Neural cell (in vitro differentiated cells): ENCODE results near the gene TAOK3. TPM values are rescaled to one million over a fixed set of nuclear protein-coding genes. Genes with fewer than 3 reads are reported as not detected.
A peak's percentile ranks its signal among the peaks of the same experiment; 100 is the strongest.

Experiments
- H2AFZ ChIP-seq: fragments of 200-600, 300-800 bp; sonication (generic), shearing (Covaris generic); 2 replicates; pipeline ENCODE4 v1.6.0; 2014; ENCODE audit warnings: low read depth, mild to moderate bottlenecking, antibody characterized with exemption, low read length, moderate library complexity
- H3F3A ChIP-seq: fragments of 200-600 bp; shearing (Covaris generic); 2 replicates; pipeline ENCODE4 v1.6.1; 2016; ENCODE audit warnings: mild to moderate bottlenecking, moderate library complexity, mixed read lengths, antibody characterized with exemption, low read length; ENCODE audit not compliant: insufficient read depth, poor library complexity, severe bottlenecking
- H3K27ac ChIP-seq: fragments of 200-600, 300-800 bp; sonication (generic), shearing (Covaris generic); 2 replicates; pipeline ENCODE4 v1.5.1; 2014; ENCODE audit warnings: mild to moderate bottlenecking, low read length, moderate library complexity
- H3K27me3 ChIP-seq: fragments of 300-800, 200-600 bp; sonication (generic), shearing (Covaris generic); 2 replicates; pipeline ENCODE4 v1.6.0; 2014; ENCODE audit warnings: mild to moderate bottlenecking, low read depth, low read length, moderate library complexity; ENCODE audit not compliant: insufficient read depth
- H3K36me3 ChIP-seq: fragments of 300-800, 200-600 bp; sonication (generic), shearing (Covaris generic); 2 replicates; pipeline ENCODE4 v1.5.1; 2014; ENCODE audit warnings: mild to moderate bottlenecking, antibody characterized with exemption, low read length, moderate library complexity; ENCODE audit not compliant: insufficient read depth
- H3K4me2 ChIP-seq: fragments of 300-800, 200-600 bp; sonication (generic), shearing (Covaris generic); 2 replicates; pipeline ENCODE4 v1.6.0; 2014; ENCODE audit warnings: mild to moderate bottlenecking, low read length
- H3K4me3 ChIP-seq: fragments of 300-800, 200-600 bp; sonication (generic), shearing (Covaris generic); 2 replicates; pipeline ENCODE4 v1.5.1; 2014; ENCODE audit warnings: mild to moderate bottlenecking, low read length, moderate library complexity
- H3K79me2 ChIP-seq: fragments of 200-600 bp; shearing (Covaris generic); replicated peaks from 2 replicates; pipeline ENCODE4 v1.6.0; 2014; ENCODE audit warnings: mild to moderate bottlenecking, low read length, moderate library complexity; ENCODE audit not compliant: insufficient read depth
- H3K9ac ChIP-seq: fragments of 300-800, 200-600 bp; sonication (generic), shearing (Covaris generic); 2 replicates; pipeline ENCODE4 v1.6.1; 2016; ENCODE audit warnings: mild to moderate bottlenecking, low read length, mixed read lengths
- H3K9me2 ChIP-seq: fragments of 200-600 bp; shearing (Covaris generic); 2 replicates; pipeline ENCODE4 v1.6.1; 2016; ENCODE audit warnings: mild to moderate bottlenecking, low read length, mixed read lengths; ENCODE audit not compliant: insufficient read depth
- H3K9me3 ChIP-seq: fragments of 200-600, 300-800 bp; sonication (generic), shearing (Covaris generic); 2 replicates; pipeline ENCODE4 v1.6.1; 2016; ENCODE audit warnings: mild to moderate bottlenecking, mixed run types, low read length, moderate library complexity, mixed read lengths
- H4K20me1 ChIP-seq: fragments of 200-600 bp; shearing (Covaris generic); 2 replicates; pipeline ENCODE4 v1.6.1; 2016; ENCODE audit warnings: mild to moderate bottlenecking, mixed run types; ENCODE audit not compliant: insufficient read depth
- EP300 ChIP-seq: fragments of 450-650 bp; conservative IDR thresholded peaks from 2 replicates; pipeline ENCODE4 v1.6.1; 2014; ENCODE audit warnings: antibody characterized with exemption, mild to moderate bottlenecking, moderate library complexity; ENCODE audit not compliant: poor library complexity, severe bottlenecking
- EZH2 ChIP-seq: fragments of 200-600, 300-800 bp; shearing (Covaris generic), sonication (generic); IDR thresholded peaks from 2 replicates; pipeline ENCODE4 v1.6.1; 2014; ENCODE audit warnings: antibody characterized with exemption, low read length, borderline replicate concordance, mild to moderate bottlenecking; ENCODE audit not compliant: insufficient read depth, poor library complexity, severe bottlenecking
- MXI1 ChIP-seq: fragments of 450-650 bp; conservative IDR thresholded peaks from 2 replicates; pipeline ENCODE4 v1.6.1; 2014; ENCODE audit warnings: antibody characterized with exemption, mild to moderate bottlenecking; ENCODE audit not compliant: poor library complexity, severe bottlenecking
- POLR2AphosphoS5 ChIP-seq: IDR thresholded peaks from 2 replicates; pipeline ENCODE4 v1.6.1; 2012
- RAD21 ChIP-seq: fragments of 450-650 bp; conservative IDR thresholded peaks from 2 replicates; pipeline ENCODE4 v1.6.1; 2014; ENCODE audit warnings: antibody characterized with exemption, mild to moderate bottlenecking, moderate library complexity
- SMC3 ChIP-seq: fragments of 450-650 bp; conservative IDR thresholded peaks from 2 replicates; pipeline ENCODE4 v1.6.1; 2014; ENCODE audit warnings: antibody characterized with exemption, mild to moderate bottlenecking, moderate library complexity; ENCODE audit not compliant: poor library complexity
- TAF1 ChIP-seq: IDR thresholded peaks from 2 replicates; pipeline ENCODE4 v1.6.1; 2012; ENCODE audit warnings: low read depth
- polyA plus RNA-seq: library from polyadenylated mRNA; depleted of rRNA; stranded (reverse); fragments of >200 nt; gene quantifications from 2 replicates; pipeline ENCODE4 v1.2.3, GENCODE V29; 2014
- TF ChIP-seq, protein P1 (sequence below): fragments of 450-650 bp; IDR thresholded peaks from 2 replicates; pipeline ENCODE4 v1.5.1; 2014; ENCODE audit warnings: antibody characterized with exemption, mild to moderate bottlenecking, moderate library complexity; ENCODE audit not compliant: poor library complexity, severe bottlenecking
- TF ChIP-seq, protein P2 (sequence below): IDR thresholded peaks from 2 replicates; pipeline ENCODE4 v1.6.1; 2012; ENCODE audit warnings: borderline replicate concordance

Gene TAOK3
- polyA plus RNA-seq, 1 donor from 2014 or later = 148 TPM

DNA sequence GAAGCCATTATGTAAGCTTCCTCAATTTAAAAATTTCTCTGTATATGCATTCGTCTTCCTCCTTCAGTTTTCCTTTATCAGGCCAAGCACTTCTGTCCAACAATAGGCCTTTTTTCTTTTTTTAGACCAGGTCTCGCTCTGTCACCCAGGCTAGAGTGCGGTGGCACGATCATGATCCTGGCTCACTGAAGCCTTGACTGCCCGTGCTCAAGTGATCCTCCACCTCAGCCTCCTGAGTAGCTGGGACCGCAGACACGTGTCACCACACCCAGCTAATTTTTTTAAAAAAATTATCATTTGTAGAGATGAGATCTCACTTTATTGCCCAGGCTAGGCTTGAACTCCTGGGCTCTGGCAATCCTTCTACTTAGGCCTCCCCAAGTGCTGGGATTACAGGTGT, 25.8 kb downstream of the TAOK3 start:
- H3K9ac ChIP-seq = no peak overlapping the region
- no peak overlapping the region for H3K4me3 ChIP-seq
- H3K9me3 ChIP-seq = no peaks in the 10 kb centered on the region
- no peak overlapping the region for H2AFZ ChIP-seq
- H3K27ac ChIP-seq = no peak overlapping the region
- no peak overlapping the region for H3K4me2 ChIP-seq
- no peaks in the 10 kb centered on the region for H3K36me3 ChIP-seq
- H4K20me1 ChIP-seq = no peaks in the 10 kb centered on the region
- no peaks in the 10 kb centered on the region for H3K79me2 ChIP-seq
- no peaks in the 10 kb centered on the region for H3K9me2 ChIP-seq
- TF ChIP-seq RAD21 = no peak
- TF ChIP-seq, protein P1, sequence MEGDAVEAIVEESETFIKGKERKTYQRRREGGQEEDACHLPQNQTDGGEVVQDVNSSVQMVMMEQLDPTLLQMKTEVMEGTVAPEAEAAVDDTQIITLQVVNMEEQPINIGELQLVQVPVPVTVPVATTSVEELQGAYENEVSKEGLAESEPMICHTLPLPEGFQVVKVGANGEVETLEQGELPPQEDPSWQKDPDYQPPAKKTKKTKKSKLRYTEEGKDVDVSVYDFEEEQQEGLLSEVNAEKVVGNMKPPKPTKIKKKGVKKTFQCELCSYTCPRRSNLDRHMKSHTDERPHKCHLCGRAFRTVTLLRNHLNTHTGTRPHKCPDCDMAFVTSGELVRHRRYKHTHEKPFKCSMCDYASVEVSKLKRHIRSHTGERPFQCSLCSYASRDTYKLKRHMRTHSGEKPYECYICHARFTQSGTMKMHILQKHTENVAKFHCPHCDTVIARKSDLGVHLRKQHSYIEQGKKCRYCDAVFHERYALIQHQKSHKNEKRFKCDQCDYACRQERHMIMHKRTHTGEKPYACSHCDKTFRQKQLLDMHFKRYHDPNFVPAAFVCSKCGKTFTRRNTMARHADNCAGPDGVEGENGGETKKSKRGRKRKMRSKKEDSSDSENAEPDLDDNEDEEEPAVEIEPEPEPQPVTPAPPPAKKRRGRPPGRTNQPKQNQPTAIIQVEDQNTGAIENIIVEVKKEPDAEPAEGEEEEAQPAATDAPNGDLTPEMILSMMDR = no peak
- H3F3A ChIP-seq = no peaks in the 10 kb centered on the region
- H3K27me3 ChIP-seq = no peaks in the 10 kb centered on the region

- Histone ChIP-seq H2AFZ (no peak overlapping the region), H4K20me1 (no peaks in the 10 kb centered on the region), H3K36me3 (no peaks in the 10 kb centered on the region), H3K9ac (no peak overlapping the region), H3K9me3 (no peaks in the 10 kb centered on the region), H3K27me3 (no peaks in the 10 kb centered on the region), H3K4me2 (no peak overlapping the region), H3K79me2 (no peaks in the 10 kb centered on the region), H3K27ac (no peak overlapping the region), H3K9me2 (no peaks in the 10 kb centered on the region), H3F3A (no peaks in the 10 kb centered on the region), H3K4me3 (no peak overlapping the region)
- TF ChIP-seq MXI1 = peak; percentile 25
- no peak for TF ChIP-seq POLR2AphosphoS5
Observed at GRCh38 chr12:118345355-118345754, 27.4 kb downstream of the TAOK3 start.

DNA sequence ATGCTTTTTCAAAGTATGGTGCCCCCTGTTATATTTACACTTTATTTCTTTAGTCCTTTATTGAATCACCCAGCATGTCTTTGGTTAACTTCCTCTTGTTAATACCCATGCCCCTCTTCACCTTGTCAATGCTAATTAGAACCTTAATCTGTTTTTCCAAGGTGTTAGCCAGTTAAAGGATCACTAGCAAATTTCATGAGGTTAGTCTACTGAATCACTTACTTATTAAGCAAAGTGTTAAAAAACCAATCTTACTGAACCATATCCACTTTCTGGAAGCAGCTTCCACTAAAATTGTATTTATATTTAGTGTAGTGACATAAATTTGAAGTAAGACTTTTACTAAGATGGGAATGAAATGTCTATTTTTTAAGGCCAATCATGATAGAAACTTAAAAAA, 27.9 kb downstream of the TAOK3 start:
- H3K4me3 ChIP-seq = no peak overlapping the region
- H2AFZ ChIP-seq = no peak overlapping the region
- H3K79me2 ChIP-seq = no peaks in the 10 kb centered on the region
- H3K9me2 ChIP-seq = no peaks in the 10 kb centered on the region
- H3K4me2 ChIP-seq = no peak overlapping the region
- TF ChIP-seq POLR2AphosphoS5 (no peak), RAD21 (no peak), EZH2 (no peak)
- H3F3A ChIP-seq = no peaks in the 10 kb centered on the region
- no peaks in the 10 kb centered on the region for H3K36me3 ChIP-seq
- H4K20me1 ChIP-seq = no peaks in the 10 kb centered on the region
- H3K9ac ChIP-seq = no peak overlapping the region
- no peak overlapping the region for H3K27ac ChIP-seq
- no peaks in the 10 kb centered on the region for H3K27me3 ChIP-seq
- H3K9me3 ChIP-seq = no peaks in the 10 kb centered on the region

DNA sequence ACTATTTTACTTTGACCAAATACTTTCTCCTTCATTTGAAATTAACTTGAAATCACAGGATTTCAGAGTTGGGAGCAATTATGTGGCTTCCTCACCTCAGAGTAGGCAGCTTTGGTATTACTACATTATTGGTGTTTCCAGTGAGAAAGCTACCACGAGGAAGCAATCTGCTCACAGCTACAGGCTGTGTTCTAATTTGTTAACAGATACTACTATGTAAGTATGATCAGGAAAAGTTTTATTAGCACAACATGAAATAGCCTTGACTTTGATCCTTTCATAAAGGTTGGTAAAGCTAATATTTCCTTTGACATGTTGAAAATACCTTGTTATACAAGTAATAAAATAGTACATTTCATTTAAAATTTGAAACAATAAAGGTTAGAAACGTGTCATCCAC, 30.6 kb downstream of the TAOK3 start:
- H3K4me2 ChIP-seq = no peak overlapping the region
- no peaks in the 10 kb centered on the region for H3K36me3 ChIP-seq
- TF ChIP-seq SMC3 (no peak), POLR2AphosphoS5 (no peak), RAD21 (no peak), EP300 (no peak), TAF1 (no peak), MXI1 (no peak), EZH2 (no peak)
- TF ChIP-seq, protein P1 = no peak
- TF ChIP-seq, protein P2, sequence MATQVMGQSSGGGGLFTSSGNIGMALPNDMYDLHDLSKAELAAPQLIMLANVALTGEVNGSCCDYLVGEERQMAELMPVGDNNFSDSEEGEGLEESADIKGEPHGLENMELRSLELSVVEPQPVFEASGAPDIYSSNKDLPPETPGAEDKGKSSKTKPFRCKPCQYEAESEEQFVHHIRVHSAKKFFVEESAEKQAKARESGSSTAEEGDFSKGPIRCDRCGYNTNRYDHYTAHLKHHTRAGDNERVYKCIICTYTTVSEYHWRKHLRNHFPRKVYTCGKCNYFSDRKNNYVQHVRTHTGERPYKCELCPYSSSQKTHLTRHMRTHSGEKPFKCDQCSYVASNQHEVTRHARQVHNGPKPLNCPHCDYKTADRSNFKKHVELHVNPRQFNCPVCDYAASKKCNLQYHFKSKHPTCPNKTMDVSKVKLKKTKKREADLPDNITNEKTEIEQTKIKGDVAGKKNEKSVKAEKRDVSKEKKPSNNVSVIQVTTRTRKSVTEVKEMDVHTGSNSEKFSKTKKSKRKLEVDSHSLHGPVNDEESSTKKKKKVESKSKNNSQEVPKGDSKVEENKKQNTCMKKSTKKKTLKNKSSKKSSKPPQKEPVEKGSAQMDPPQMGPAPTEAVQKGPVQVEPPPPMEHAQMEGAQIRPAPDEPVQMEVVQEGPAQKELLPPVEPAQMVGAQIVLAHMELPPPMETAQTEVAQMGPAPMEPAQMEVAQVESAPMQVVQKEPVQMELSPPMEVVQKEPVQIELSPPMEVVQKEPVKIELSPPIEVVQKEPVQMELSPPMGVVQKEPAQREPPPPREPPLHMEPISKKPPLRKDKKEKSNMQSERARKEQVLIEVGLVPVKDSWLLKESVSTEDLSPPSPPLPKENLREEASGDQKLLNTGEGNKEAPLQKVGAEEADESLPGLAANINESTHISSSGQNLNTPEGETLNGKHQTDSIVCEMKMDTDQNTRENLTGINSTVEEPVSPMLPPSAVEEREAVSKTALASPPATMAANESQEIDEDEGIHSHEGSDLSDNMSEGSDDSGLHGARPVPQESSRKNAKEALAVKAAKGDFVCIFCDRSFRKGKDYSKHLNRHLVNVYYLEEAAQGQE = no peak
- no peaks in the 10 kb centered on the region for H3F3A ChIP-seq
- H4K20me1 ChIP-seq = no peaks in the 10 kb centered on the region
- no peak overlapping the region for H2AFZ ChIP-seq
- no peaks in the 10 kb centered on the region for H3K27me3 ChIP-seq
- no peaks in the 10 kb centered on the region for H3K9me2 ChIP-seq
- H3K4me3 ChIP-seq = no peak overlapping the region
- H3K9ac ChIP-seq = no peak overlapping the region
- no peaks in the 10 kb centered on the region for H3K9me3 ChIP-seq
- no peaks in the 10 kb centered on the region for H3K79me2 ChIP-seq
- no peak overlapping the region for H3K27ac ChIP-seq
